HG03439 (cell line): ENCODE data around the gene COX6A1.

Source experiments
- ATAC-seq: cut with Tn5 transposase; IDR thresholded peaks from one replicate; pipeline ENCODE4 v1.9.1; 2021; ENCODE audit warnings: mild to moderate bottlenecking, moderate library complexity; ENCODE audit not compliant: unreplicated experiment

Gene COX6A1

GRCh38 chr12:120437735-120438494 is at the start of gene COX6A1:
Gene COX6A1 (plus strand): TSS chr12:120438113. CDS start chr12:120438127, 14 bp downstream.
- ATAC-seq: peak; percentile 94

DNA sequence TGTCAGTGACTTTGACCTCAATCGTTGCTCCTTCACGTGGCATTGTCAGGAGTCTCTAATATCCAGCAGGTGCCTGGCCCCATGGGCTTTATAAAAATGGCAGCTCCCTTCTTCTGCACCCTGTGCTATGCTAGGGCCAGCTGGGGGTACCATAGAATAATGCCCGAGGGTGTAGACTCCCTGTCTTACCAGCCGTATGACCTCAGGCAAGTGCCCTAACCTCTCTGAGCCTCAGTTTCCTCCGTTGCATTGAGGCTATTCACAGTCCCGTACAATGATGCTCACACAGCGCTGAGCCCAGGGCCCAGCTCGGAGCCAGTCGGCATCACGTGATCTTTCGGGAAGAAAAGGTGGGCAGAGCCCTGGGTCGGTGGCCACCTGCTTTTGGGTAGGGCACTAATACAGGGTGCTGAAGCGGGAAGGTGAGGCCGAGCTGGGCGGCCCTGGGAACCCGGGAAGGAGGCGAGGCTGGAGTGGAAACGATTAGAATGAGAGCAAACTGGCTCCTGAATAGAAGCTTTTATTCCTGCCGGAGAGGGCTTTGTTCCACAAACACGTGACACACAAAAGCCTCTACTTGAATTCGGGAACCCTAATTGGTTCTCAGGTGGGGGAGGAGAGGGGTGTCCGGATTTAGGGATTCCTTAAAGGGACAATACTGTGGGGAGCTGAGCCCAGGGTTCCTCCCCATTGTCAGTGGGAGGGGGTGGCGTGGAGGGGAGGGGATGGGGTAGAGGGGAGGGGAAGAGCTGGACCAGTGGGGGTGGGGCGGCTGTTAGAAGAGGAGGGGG is 49.0 kb upstream of the COX6A1 start:
- ATAC-seq: no peak

DNA sequence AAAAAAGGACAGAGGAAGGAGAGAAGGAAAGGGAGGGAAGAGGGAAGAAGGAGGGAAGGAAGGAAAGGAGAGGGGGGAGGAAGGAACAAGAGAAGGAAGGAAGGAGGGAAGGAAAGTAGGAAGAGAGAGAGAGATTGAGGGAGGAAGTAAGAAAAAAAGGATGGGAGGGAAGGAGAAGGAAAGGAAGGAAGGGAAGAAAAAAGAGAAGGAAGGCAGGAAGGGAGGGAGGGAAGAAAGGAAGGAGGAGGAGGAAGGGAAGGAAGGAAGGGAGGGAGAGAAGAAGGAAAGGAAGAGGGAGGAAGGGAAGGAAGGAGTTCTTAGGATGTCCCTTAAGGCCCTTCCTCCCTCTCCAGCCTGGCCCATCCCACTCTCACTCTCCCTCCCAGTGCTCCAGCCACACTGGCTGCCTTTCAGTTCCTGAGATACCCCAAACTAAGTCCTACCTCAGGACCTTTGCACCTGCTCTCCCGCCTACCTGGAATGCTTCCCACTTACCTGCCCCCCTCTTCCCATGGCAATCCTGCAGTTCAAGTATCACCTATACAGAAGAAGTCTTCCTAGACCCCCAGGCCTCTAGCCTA is 47.3 kb upstream of the COX6A1 start:
- no peak for ATAC-seq

- no peak for ATAC-seq
Observed at GRCh38 chr12:120394483-120395367, 43.2 kb upstream of the COX6A1 start.

DNA sequence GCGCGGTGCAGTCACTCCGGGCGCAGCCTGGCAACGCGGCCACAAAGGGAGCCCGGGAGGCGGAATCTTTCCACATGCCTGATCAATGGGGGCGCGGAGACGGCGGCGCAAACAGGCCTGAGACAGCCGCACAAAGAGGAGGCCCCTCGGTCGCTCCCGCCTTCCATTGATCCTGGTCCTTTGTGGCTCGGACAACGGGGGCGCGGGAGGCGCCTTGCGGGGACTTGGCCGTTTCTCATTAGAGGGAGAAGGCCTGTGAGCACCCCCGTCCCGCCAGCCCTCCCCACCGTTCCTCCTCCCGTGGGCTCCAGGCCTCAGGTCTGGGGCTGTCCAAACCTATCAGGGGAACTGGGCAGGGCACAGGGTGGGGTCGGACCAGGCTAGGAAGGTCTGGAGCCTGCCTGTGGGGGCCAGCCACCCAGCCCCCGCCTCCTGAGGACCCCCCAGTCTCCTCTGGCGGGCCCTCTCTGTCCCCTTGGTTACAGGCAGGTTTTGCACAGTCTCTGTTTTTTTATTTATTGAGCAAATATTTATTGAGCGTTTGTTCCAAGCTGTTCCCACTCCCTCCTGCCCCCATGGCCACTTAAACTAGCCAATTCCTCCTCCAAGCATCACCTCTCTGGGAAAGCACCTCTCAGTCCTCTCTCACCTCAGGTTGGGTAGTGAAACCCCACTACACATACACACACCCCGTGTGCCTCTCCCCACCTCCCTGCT is 39.9 kb upstream of the COX6A1 start:
- no peak for ATAC-seq

- ATAC-seq: no peak
Observed at GRCh38 chr12:120399531-120399930, 38.4 kb upstream of the COX6A1 start.

GRCh38 chr12:120402217-120402616 is 35.7 kb upstream of the COX6A1 start:
- no peak for ATAC-seq

DNA sequence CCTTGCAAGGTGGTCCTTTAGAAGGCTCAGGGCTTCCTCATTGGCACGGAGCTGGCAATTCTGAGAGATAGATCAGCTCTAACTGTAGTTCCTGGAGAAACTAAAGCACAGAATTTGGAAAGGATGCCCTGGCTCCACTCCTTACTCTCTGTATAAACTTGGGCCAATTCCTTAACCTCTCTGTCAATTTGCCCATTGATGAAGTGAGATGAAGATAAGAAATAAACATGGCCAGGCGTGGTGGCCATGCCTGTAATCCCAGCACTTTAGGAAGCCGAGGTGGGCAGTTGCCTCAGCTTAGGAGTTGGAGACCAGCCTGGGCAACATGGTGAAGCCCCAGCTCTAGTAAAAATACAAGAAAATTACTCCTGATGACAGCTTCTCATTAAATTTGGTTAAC is 34.0 kb upstream of the COX6A1 start:
- ATAC-seq: no peak

DNA sequence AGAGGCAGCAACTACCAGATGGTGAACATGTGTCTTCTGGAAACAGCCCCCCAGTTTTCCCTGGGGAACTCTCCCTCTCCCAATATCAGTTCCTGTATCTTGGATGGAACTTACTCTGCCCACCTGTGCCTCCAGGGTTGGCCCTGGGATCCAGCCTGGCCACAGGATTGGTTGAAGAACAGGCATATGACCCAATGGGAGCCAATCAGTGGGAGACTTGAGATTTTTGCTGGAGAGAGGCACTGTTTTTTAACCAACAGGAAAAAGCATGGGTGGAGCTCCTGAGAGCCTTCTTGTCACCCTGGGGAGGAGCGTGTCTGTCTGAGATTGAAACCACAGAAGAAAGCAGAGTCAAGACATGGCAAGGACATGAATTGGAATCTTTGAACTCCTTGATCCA is 33.6 kb upstream of the COX6A1 start:
- no peak for ATAC-seq

GRCh38 chr12:120406069-120406468 is 31.8 kb upstream of the COX6A1 start:
- no peak for ATAC-seq

- no peak for ATAC-seq
Observed at GRCh38 chr12:120406553-120406952, 31.4 kb upstream of the COX6A1 start.

DNA sequence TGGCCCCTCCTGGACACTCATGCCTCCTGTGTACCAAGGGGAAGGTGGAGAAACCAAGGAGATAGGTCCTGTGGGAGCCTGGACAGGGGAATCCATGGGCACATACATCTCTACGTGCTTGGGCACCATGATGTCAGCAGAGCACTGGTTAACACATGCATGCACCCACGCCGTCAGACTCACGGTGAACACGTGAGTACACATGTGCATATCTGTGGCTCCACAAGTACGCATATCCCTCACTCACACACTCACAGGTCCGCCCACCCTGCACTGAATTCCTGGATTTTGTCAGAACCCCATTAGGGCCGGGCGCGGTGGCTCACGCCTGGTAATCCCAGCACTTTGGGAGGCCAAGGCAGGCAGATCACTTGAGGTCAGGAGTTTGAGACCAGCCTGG is 29.1 kb upstream of the COX6A1 start:
- no peak for ATAC-seq

- ATAC-seq: no peak
Observed at GRCh38 chr12:120412421-120412820, 25.5 kb upstream of the COX6A1 start.

DNA sequence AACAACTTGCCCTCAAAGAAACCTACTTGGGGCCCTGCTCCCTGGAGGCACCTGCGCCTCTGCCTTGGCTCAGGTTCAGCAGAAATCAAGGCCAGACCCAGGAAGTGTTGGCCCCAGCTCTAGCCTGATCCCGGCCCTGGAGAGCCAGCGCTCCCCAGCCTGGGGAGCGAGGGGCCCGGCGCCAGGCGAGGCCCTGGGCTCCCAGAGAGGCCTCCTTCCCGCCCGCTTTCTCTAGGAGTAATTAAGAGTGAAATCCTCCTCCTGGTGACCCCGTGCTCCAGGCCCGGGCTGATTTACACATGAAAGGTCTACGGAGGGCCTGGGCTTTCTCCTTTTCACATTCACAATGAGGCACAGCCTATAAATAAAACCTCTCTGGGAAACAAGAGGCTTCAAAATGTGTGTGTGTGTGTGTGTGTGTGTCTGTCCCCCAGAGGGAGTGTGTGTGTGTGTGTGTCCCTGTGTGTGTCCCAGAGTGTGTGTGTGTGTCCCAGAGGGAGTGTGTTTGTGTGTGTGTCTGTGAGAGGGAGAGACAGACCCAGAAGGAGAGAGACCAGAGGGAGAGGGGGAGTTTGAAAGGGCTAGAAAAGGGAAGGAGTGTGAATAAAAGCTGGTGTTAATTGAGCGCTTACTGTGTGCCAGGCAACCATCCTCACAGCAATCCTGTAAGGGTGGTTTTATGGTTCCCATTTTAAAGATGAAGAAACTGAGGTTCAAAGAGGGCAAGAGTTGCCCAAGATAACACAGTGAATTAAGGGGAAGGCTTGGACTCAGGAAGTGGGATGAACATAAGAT is 23.8 kb upstream of the COX6A1 start:
- ATAC-seq: no peak

- no peak for ATAC-seq
Observed at GRCh38 chr12:120416490-120417216, 21.3 kb upstream of the COX6A1 start.

- ATAC-seq: no peak
Observed at GRCh38 chr12:120417917-120418580, 19.9 kb upstream of the COX6A1 start.

DNA sequence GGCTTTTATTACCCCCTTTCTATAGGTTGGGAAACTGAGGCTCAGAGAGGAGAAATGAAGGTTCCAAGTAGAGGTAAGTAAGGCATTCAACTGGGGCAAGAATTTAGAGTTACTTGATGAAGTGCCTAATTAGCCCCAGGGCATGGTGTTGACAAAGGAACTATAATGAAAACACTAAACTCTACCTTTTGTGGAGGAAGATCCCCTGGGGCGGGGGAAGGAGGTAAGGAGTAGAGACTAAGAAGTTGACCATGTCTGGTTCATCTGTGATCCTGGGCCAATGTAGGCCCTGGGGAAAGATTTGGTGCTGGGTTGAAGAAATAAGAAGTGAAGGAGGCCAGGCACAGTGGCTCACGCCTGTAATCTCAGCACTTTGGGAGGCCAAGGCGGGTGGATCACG is 16.2 kb upstream of the COX6A1 start:
- no peak for ATAC-seq

DNA sequence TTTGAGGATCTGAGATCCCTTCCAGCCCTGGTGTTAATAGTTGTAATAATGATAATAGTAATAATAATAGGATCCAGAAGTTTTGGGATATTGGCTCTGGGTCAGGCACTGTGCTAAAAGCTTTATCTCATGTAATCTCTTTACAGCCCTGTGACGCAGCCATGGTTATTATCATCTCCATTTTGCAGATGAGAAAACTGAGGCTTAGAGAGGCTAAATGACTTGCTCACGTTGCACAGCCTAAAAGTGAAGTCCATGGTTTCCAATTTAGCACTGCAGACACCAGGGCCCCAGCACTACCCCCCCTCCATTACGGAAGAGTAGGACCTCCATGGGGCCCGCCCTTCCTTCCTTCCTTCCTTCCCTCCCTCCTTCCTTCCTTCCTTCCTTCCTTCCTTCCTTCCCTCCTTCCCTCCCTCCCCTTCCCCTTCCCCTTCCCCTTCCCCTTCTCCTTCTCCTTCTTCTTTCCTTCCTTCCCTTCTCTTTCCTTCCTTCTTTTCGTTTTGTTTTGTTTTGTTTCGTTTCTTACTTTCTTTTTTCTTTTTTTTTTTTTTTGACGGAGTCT is 14.9 kb upstream of the COX6A1 start:
- no peak for ATAC-seq
